BLaER1 treated with 17β-estradiol and CSF1 and Interleukin-3, amounts not matched to agents 10 nM and 100 nM (cell line): ENCODE results near the gene GALNT3.

Experiments
- H3K27ac ChIP-seq, 11 experiments: shearing (Covaris generic); formaldehyde crosslinking; 2 replicates each; pipeline ENCODE4 v1.8.1; 2022
- H3K27me3 ChIP-seq, 11 experiments: shearing (Covaris generic); formaldehyde crosslinking; 2 replicates each; pipeline ENCODE4 v1.8.1; 2022
- H3K36me3 ChIP-seq, 11 experiments: shearing (Covaris generic); formaldehyde crosslinking; 2 replicates each; pipeline ENCODE4 v1.8.1; 2022
- H3K4me1 ChIP-seq, 10 experiments: shearing (Covaris generic); formaldehyde crosslinking; 2 replicates each; pipeline ENCODE4 v1.8.1; 2022
- H3K4me2 ChIP-seq, 11 experiments: shearing (Covaris generic); formaldehyde crosslinking; 2 replicates each; pipeline ENCODE4 v1.8.1; 2022
- H3K4me3 ChIP-seq, 10 experiments: shearing (Covaris generic); formaldehyde crosslinking; 2 replicates each; pipeline ENCODE4 v1.8.1; 2022
- H3K9ac ChIP-seq, 11 experiments: shearing (Covaris generic); formaldehyde crosslinking; 2 replicates each; pipeline ENCODE4 v1.8.1; 2022
- H3K9me3 ChIP-seq, 11 experiments: shearing (Covaris generic); formaldehyde crosslinking; replicated peaks in 1 of 11; 2 replicates each; pipeline ENCODE4 v1.8.1; 2022
- H4K20me1 ChIP-seq, 11 experiments: shearing (Covaris generic); formaldehyde crosslinking; 2 replicates each; pipeline ENCODE4 v1.8.1; 2022
- Cebpa-rat ChIP-seq, 11 experiments: shearing (Covaris generic); IDR thresholded peaks; 2 replicates each; pipeline ENCODE4 v1.8.1; 2022

GALNT3 gene

DNA sequence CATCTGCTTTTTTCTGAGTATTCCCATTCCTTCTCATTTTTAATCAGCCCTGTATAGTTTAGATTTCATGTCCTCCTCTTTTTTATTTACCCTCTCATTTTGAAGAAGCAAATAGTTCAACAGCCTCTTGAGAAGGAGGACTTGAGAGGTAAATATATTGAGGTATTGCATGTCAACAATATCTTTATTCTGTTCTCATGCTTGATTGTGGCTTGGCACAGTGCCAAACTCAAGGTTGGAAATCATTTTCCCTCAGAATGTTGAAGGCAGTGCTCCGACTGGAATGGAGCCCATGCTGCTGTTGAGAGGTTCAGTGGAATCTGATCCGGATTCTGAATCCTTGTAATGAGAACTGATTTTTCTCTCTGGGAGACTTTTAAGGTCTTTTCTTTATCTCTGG lies 31.0 kb upstream of the GALNT3 start:
- H3K4me3 ChIP-seq: no peak overlapping the region

DNA sequence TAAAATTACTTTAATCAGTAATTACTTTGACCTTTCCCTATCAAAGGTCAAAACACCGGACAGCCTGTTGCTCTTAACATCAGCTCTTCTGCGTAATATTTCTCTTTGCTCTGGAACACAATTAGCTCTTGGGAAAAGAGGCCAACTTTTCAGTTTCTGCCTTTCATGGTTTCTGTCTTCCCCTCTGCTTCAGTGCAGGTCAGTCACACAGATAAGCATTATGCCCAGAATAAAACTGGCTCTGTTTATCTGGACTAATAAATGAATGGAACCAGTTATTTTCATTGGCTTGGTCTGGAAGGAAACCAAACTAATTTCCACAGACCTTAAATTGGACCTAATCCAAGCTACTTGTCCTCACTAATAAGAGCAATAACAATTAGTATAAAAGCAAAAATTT lies 26.2 kb upstream of the GALNT3 start:
- Histone ChIP-seq H3K9me3 (no peaks in the 10 kb centered on the region), H3K4me3 (no peak overlapping the region), H4K20me1 (no peaks in the 10 kb centered on the region), H3K4me1 (peaks cover 4 to 33% (median 8%) of the 10 kb centered on the region in 10 experiments; a peak in 18 of 20 replicates), H3K27me3 (no peaks in the 10 kb centered on the region), H3K4me2 (no peak overlapping the region), H3K36me3 (no peaks in the 10 kb centered on the region), H3K27ac (no peak overlapping the region), H3K9ac (no peak overlapping the region)
- no peak for TF ChIP-seq Cebpa-rat (IDR thresholded peaks at IDR 0.05)

More for the DNA sequence above, 31.0 kb upstream of the GALNT3 start:
- Histone ChIP-seq H3K4me2 (no peak overlapping the region), H3K9ac (no peak overlapping the region), H3K36me3 (no peaks in the 10 kb centered on the region), H4K20me1 (no peaks in the 10 kb centered on the region), H3K4me1 (peaks cover 0 to 10% (median 0%) of the 10 kb centered on the region in 10 experiments; a peak in 6 of 20 replicates), H3K27me3 (no peaks in the 10 kb centered on the region), H3K27ac (no peak overlapping the region), H3K9me3 (no peaks in the 10 kb centered on the region)
- no peak for TF ChIP-seq Cebpa-rat (IDR thresholded peaks at IDR 0.05)

DNA sequence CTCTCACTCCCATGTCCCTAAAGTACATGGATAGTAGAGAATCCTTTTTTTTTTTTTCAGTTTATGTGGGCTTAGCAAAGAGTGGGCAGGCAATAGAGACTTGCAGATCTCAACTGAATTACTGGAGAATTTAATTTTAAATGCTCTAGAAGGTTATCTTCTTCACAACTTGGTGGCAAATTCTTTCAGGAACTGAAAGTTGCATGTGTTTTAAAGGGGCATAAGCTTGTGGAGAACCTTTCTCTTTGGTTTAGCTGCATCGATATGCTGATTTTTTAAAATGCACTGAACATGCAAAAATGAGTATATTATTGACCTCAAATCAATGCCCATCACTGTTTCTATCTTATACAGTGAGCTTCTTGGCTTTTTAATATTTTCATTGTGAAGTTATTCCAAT lies 24.9 kb upstream of the GALNT3 start:
- no peaks in the 10 kb centered on the region for H3K27me3 ChIP-seq
- H3K36me3 ChIP-seq: no peaks in the 10 kb centered on the region
- no peak overlapping the region for H3K27ac ChIP-seq
- peaks cover 7 to 46% (median 16%) of the 10 kb centered on the region in 10 experiments; a peak in 18 of 20 replicates for H3K4me1 ChIP-seq
- H4K20me1 ChIP-seq: no peaks in the 10 kb centered on the region
- no peak for TF ChIP-seq Cebpa-rat (IDR thresholded peaks at IDR 0.05)
- H3K4me2 ChIP-seq: no peak overlapping the region
- no peak overlapping the region for H3K9ac ChIP-seq
- no peaks in the 10 kb centered on the region for H3K9me3 ChIP-seq
- H3K4me3 ChIP-seq: no peak overlapping the region

DNA sequence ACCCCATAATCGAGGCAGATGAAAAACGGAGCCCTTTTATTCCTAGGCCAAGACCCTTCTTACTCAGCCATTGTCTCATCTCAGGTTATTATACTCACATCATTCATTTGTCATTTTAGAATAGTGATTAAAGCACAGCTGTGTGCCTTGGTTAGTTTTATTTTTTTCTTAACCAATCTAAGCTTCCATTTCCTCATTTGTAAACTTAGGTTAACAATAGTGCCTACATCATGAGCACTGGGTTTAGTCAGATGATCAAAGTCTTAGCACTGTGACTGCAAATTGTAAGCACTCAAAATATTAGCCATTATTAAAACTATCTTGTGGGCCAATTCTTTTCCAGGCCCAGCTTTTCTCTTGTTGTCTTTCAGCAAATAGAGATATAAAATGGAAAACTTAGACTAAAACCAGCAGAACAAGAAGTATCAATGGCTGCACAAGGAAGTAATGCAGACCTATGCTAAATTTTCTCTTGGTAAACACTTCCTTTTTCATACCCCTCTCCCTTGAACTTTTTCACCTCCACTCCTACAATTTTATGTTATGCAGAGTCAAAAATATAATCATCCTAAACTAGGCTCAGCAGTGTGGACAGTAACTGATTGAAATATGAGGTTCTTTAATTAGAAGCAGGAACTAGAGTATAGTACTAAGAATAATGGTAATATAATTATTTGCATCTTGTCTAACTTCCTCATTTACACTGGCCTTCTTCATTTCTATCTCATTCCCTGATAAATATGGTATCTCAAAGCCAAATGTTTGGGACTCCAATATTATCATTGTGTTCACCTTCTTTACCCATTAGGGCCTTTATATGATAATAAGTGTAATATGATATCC lies 21.5 kb upstream of the GALNT3 start:
- Histone ChIP-seq H4K20me1 (no peaks in the 10 kb centered on the region), H3K36me3 (no peaks in the 10 kb centered on the region), H3K27me3 (no peaks in the 10 kb centered on the region), H3K4me2 (peak overlapping the region in 9 of 11 experiments; percentile 20 to 73 (median 52); a peak in 17 of 22 replicates), H3K4me1 (peaks cover 7 to 49% (median 16%) of the 10 kb centered on the region in 10 experiments; a peak in 18 of 20 replicates), H3K9ac (no peak overlapping the region), H3K27ac (peak overlapping the region in 5 of 11 experiments; percentile 3 to 60 (median 51); a peak in 10 of 22 replicates), H3K9me3 (no peaks in the 10 kb centered on the region), H3K4me3 (no peak overlapping the region)
- no peak for TF ChIP-seq Cebpa-rat (IDR thresholded peaks at IDR 0.05)

DNA sequence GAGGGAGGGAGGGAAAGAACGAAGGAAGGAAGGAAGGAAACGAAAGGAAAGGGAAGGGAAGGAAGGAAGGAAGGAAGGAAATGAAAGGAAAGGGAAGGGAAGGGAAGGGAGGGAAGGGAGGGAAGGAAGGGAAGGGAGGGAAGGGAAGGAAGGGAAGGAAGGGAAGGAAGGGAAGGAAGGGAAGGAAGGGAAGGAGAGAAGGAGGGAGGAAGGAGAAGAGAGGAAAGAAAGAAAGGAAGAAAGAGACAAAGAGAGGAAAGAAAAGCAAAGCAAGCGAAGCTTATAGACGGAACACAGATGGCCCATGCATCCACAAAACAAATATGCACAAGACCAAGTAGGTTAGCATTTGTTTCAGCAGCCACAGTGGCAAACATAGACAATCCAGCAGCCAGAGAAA lies 20.4 kb upstream of the GALNT3 start:
- TF ChIP-seq Cebpa-rat (IDR thresholded peaks at IDR 0.05): no peak
- Histone ChIP-seq H3K9ac (no peak overlapping the region), H4K20me1 (no peaks in the 10 kb centered on the region), H3K4me1 (peaks cover 7 to 49% (median 16%) of the 10 kb centered on the region in 10 experiments; a peak in 18 of 20 replicates), H3K36me3 (no peaks in the 10 kb centered on the region), H3K4me2 (peak overlapping the region in 6 of 11 experiments; percentile 41 to 73 (median 56); a peak in 11 of 22 replicates), H3K9me3 (no peaks in the 10 kb centered on the region), H3K27ac (peak overlapping the region in 1 of 11 experiments; percentile 57; a peak in 1 of 22 replicates), H3K4me3 (no peak overlapping the region), H3K27me3 (no peaks in the 10 kb centered on the region)

DNA sequence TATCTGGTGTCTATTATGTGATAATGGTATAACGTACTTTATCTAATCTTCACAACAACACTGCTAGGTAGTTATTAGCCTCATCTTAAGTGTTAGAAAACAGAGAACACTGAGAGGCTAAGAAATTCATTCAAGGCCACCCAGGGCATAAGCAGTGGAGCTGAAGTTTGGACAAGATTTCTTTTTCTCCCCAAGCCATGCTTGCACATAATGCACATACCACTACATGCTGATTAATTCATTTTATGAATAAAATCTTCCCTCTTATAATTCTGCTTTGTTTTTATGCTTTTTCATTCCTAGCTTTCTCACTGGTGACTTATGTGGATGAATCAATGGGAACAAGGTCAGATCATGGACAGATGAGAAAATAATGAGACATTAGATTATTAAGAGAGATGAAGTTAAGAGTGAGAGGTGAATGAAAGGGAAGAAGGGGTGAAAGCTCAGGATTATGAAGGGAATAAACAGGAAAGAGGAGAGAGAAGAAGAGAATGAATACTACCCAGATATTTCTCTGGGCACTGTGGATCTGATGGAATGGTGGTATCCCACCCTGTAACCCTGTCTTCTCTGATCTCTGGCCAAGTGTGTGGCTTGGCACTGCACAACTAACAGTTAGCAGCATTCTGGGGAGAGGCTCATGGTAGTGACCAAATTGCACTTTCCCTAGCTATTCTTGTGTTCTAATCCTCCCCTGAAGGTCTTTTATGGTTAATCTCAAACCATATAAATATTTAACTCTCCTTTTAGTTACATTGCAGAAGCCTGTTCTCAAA lies 17.7 kb upstream of the GALNT3 start:
- no peaks in the 10 kb centered on the region for H3K27me3 ChIP-seq
- no peak overlapping the region for H3K27ac ChIP-seq
- no peaks in the 10 kb centered on the region for H3K36me3 ChIP-seq
- no peak for TF ChIP-seq Cebpa-rat (IDR thresholded peaks at IDR 0.05)
- no peak overlapping the region for H3K9ac ChIP-seq
- H3K4me2 ChIP-seq: no peak overlapping the region
- no peaks in the 10 kb centered on the region for H3K9me3 ChIP-seq
- no peak overlapping the region for H3K4me3 ChIP-seq
- H3K4me1 ChIP-seq: peaks cover 7 to 28% (median 16%) of the 10 kb centered on the region in 10 experiments; a peak in 18 of 20 replicates
- H4K20me1 ChIP-seq: no peaks in the 10 kb centered on the region

DNA sequence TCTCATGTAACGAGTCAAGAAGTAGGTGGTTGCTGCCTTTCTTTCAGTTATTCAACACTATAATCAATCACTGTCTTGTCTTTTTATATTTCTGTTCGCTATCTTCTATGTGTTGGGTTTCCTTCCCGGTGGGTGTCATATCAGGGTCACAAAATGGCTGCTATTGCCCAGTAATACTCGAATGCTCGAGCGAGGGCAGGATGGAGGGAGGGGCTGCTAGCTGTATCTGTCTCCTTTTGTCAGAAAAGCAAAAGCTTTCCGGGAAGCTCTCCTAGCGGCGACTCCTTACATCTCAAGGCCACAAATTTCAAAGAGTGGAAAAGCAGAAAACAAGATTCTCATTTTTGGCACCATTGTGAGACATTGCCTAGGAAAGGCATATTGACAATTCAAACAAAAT lies 16.4 kb upstream of the GALNT3 start:
- no peaks in the 10 kb centered on the region for H3K36me3 ChIP-seq
- no peak overlapping the region for H3K9ac ChIP-seq
- peaks cover 4 to 17% (median 9%) of the 10 kb centered on the region in 10 experiments; a peak in 18 of 20 replicates for H3K4me1 ChIP-seq
- H3K4me2 ChIP-seq: no peak overlapping the region
- no peaks in the 10 kb centered on the region for H3K9me3 ChIP-seq
- TF ChIP-seq Cebpa-rat (IDR thresholded peaks at IDR 0.05): no peak
- no peaks in the 10 kb centered on the region for H3K27me3 ChIP-seq
- no peak overlapping the region for H3K4me3 ChIP-seq
- H4K20me1 ChIP-seq: no peaks in the 10 kb centered on the region
- no peak overlapping the region for H3K27ac ChIP-seq

DNA sequence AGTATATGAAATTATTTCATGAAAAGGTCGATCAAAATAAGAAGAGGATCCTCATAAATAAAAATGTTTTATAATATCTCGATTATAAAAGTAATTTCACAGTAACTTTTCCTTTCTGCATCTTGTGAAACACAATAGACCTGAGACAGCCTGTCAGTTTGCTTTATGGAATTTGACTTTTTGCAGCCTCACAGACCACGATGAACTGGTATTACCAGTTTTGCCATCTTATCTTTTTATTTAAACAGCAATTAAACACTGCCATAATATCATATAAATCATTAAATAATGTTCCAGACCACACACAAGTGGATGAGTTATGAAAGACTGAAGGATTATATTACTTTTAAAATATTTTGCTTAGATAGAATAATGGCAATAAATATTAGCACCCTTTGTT lies 10.7 kb upstream of the GALNT3 start:
- peaks cover 0 to 29% (median 11%) of the 10 kb centered on the region in 11 experiments; a peak in 10 of 22 replicates for H3K36me3 ChIP-seq
- H3K27ac ChIP-seq: no peak overlapping the region
- H3K4me1 ChIP-seq: peaks cover 0 to 7% (median 0%) of the 10 kb centered on the region in 10 experiments; a peak in 4 of 20 replicates
- H3K9ac ChIP-seq: no peak overlapping the region
- TF ChIP-seq Cebpa-rat (IDR thresholded peaks at IDR 0.05): no peak
- no peaks in the 10 kb centered on the region for H4K20me1 ChIP-seq
- H3K9me3 ChIP-seq: peaks cover 0 to 20% (median 5%) of the 10 kb centered on the region in 11 experiments; a peak in 13 of 22 replicates
- H3K4me2 ChIP-seq: no peak overlapping the region
- no peak overlapping the region for H3K4me3 ChIP-seq
- H3K27me3 ChIP-seq: no peaks in the 10 kb centered on the region
